Calu3 (cell line): Measurements from ENCODE around the gene METTL9. TPM values are rescaled to one million over a fixed set of nuclear protein-coding genes. Genes with fewer than 3 reads are reported as not detected.
"Not testable (repeated sequence)": the region's sequence is repeated elsewhere in the genome, so short reads cannot be mapped to it uniquely, and the experiment has no call there.

ENCODE experiments used
- BruUV-seq: library from RNA; stranded (reverse); fragments of 400-500 nt; replicated peaks from 2 replicates; lab custom pipeline; 2021; lab: Mats Ljungman, UMichigan
- CTCF ChIA-PET: fragments of 300-600 bp; sonication (Branson Sonifier 250); formaldehyde crosslinking; loops from one replicate; lab custom pipeline; 2022; ENCODE audit warnings: antibody characterized with exemption; lab: Charles Lee
- DNase-seq: peaks from one replicate; pipeline ENCODE4 v3.0.0; 2022
- H3K27ac Mint-ChIP-seq: one replicate; pipeline ENCODE4 v1.8.0; 2022; ENCODE audit warnings: mixed read lengths; ENCODE audit not compliant: unreplicated experiment
- H3K27me3 Mint-ChIP-seq: one replicate; pipeline ENCODE4 v1.8.0; 2022; ENCODE audit warnings: mixed read lengths; ENCODE audit not compliant: unreplicated experiment
- H3K36me3 Mint-ChIP-seq: one replicate; pipeline ENCODE4 v1.8.0; 2022; ENCODE audit warnings: mild to moderate bottlenecking, moderate library complexity, mixed read lengths; ENCODE audit not compliant: insufficient read depth, unreplicated experiment
- H3K4me1 Mint-ChIP-seq: one replicate; pipeline ENCODE4 v1.8.0; 2022; ENCODE audit warnings: mild to moderate bottlenecking, low read depth, mixed read lengths; ENCODE audit not compliant: unreplicated experiment
- H3K4me3 Mint-ChIP-seq: one replicate; pipeline ENCODE4 v1.8.0; 2022; ENCODE audit warnings: mild to moderate bottlenecking, low read depth, moderate library complexity, mixed read lengths; ENCODE audit not compliant: unreplicated experiment
- H3K9me3 Mint-ChIP-seq: one replicate; pipeline ENCODE4 v1.8.0; 2022; ENCODE audit warnings: low read depth, mixed read lengths; ENCODE audit not compliant: unreplicated experiment
- CTCF ChIP-seq: fragments of 200-600 bp; IDR thresholded peaks from one replicate; pipeline ENCODE4 v1.8.0; 2022; ENCODE audit warnings: antibody characterized with exemption; ENCODE audit not compliant: unreplicated experiment
- intact Hi-C: fragments of 100-400 bp; cut with micrococcal nuclease; formaldehyde crosslinking; loops from one replicate; pipeline ENCODE4 v1.10.0; 2022; ENCODE audit not compliant: unreplicated experiment
- total RNA-seq: library from RNA; stranded (reverse); gene quantifications from 2 replicates; pipeline ENCODE4 v1.2.3, GENCODE V29; 2022

Gene METTL9
- total RNA-seq, 1 experiment from 2014 or later: 109 TPM

DNA sequence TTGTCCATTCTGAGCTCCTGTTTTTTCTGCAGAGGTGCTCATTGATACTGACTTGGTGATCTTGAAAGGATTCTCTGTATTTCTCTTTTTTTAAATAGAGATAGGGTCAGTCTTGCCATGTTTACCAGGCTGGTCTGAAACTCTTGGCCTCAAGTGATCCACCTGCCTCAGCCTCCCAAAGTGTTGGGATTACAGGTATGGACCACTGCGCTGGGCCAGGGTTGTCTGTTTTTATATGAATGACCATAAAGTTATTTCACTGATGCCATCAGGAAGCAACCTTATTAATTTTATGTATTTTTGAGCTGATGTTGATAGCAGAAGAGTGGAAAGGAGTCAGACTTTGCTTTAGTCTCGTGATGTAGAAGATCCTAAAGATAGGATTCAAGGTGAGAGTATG is 35.7 kb upstream of the METTL9 start:
- Mint-ChIP-seq H3K27me3 (no peaks in the 10 kb centered on the region), H3K36me3 (no peaks in the 10 kb centered on the region), H3K4me3 (no peak overlapping the region), H3K27ac (no peak overlapping the region), H3K9me3 (no peaks in the 10 kb centered on the region), H3K4me1 (no peaks in the 10 kb centered on the region)
- no TSS peak for BruUV-seq
- intact Hi-C loops: no loop called here
- no peak for TF ChIP-seq CTCF
- CTCF ChIA-PET: no interaction called here
- DNase-seq: no peak

GRCh38 chr16:21564367-21564766 is 35.0 kb upstream of the METTL9 start:
- DNase-seq, H3K27me3 Mint-ChIP-seq, intact Hi-C loops, H3K4me3 Mint-ChIP-seq, H3K36me3 Mint-ChIP-seq, H3K27ac Mint-ChIP-seq, H3K9me3 Mint-ChIP-seq, H3K4me1 Mint-ChIP-seq, BruUV-seq: not testable (repeated sequence)
- CTCF ChIA-PET: interaction anchor here (0.9 kb wide), 1 partner anchor 16 kb away, joined by 3 read pairs; no protein-coding TSS in a partner anchor

DNA sequence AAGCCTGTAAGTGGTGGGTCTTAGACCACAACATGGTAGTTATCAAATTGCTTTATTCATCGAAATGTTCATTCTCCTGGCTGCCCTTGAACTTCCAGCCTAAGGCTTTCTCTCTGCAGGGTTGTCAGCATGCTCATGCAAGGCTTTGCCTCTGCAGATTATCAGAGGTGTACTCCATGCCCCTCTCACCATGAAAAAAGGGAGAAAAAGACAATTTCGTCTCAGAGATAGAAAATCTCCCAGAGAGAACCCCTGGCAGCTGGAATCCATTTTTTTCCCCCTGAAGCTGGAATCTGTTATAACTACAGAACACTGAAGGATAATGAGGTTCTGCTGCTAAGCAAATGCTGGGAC is 33.9 kb upstream of the METTL9 start:
- CTCF ChIA-PET: interaction anchor here (0.7 to 0.9 kb wide), 2 partner anchors 15 to 392 kb away, joined by 3 read pairs; no protein-coding TSS in a partner anchor
- intact Hi-C loops: no loop called here
- H3K9me3 Mint-ChIP-seq: no peaks in the 10 kb centered on the region
- no peak overlapping the region for H3K4me3 Mint-ChIP-seq
- no peaks in the 10 kb centered on the region for H3K27me3 Mint-ChIP-seq
- no peak overlapping the region for H3K27ac Mint-ChIP-seq
- BruUV-seq: no TSS peak
- H3K4me1 Mint-ChIP-seq: no peaks in the 10 kb centered on the region
- no peak for TF ChIP-seq CTCF
- DNase-seq: no peak
- no peaks in the 10 kb centered on the region for H3K36me3 Mint-ChIP-seq

- intact Hi-C loops: no loop called here
- H3K4me1 Mint-ChIP-seq: no peaks in the 10 kb centered on the region
- no peak for DNase-seq
- no peaks in the 10 kb centered on the region for H3K9me3 Mint-ChIP-seq
- no peak for TF ChIP-seq CTCF
- CTCF ChIA-PET: no interaction called here
- H3K4me3 Mint-ChIP-seq: no peak overlapping the region
- H3K36me3 Mint-ChIP-seq: no peaks in the 10 kb centered on the region
- H3K27ac Mint-ChIP-seq: no peak overlapping the region
- H3K27me3 Mint-ChIP-seq: no peaks in the 10 kb centered on the region
- BruUV-seq: no TSS peak
Measured at GRCh38 chr16:21565861-21566669, 33.3 kb upstream of the METTL9 start.

DNA sequence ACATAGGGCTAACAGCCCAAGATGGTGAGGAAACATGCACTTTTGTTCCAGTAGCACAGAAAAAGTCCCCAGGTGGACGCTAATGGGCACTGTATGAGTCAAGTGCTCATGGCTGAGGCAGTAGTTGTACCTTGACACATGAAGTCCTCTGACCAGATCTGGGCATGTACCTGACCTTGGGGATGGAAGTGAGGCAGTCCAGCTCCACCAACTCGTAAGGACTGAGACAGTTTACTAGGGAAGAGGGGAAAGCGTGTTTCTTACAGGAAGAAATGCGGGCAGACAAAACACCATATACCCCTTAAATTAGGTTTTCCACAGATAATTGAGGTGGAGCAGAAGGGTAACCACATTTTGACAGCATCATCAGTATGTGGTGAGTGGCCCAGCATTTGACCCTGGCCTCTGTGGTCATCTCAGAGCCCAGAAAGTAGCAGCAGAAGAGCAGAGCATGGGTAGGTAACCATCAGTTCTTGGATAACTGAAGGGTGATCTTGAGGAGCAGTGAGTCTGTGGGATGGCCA is 32.4 kb upstream of the METTL9 start:
- Mint-ChIP-seq H3K36me3 (no peaks in the 10 kb centered on the region), H3K27me3 (no peaks in the 10 kb centered on the region), H3K27ac (no peak overlapping the region), H3K4me1 (no peaks in the 10 kb centered on the region), H3K9me3 (no peaks in the 10 kb centered on the region), H3K4me3 (no peak overlapping the region)
- no peak for TF ChIP-seq CTCF
- CTCF ChIA-PET: no interaction called here
- no peak for DNase-seq
- intact Hi-C loops: no loop called here
- no TSS peak for BruUV-seq

DNA sequence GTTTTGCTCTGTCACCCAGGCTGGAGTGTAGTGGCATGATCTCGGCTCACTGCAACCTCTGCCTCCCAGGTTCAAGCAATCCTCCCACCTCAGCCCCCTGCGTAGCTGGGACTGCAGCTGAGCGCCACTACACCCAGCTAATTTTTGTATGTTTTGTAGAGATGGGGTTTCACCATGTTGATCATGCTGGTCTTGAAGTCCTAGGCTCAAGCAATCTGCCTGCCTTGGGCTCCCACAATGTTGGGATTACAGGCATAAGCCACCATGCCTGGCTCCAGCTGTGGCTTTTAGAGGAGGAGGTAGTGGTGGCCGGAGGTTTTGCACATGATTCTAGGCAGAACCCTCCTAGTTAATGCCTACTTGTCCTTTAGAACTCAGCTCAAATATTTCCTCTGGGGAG is 31.9 kb upstream of the METTL9 start:
- H3K27me3 Mint-ChIP-seq, H3K9me3 Mint-ChIP-seq, DNase-seq, CTCF ChIA-PET, H3K36me3 Mint-ChIP-seq, H3K27ac Mint-ChIP-seq, intact Hi-C loops, H3K4me3 Mint-ChIP-seq, BruUV-seq, H3K4me1 Mint-ChIP-seq: not testable (repeated sequence)
